ENCODE measurements around the gene CDC42.

The CDC42 gene

DNA sequence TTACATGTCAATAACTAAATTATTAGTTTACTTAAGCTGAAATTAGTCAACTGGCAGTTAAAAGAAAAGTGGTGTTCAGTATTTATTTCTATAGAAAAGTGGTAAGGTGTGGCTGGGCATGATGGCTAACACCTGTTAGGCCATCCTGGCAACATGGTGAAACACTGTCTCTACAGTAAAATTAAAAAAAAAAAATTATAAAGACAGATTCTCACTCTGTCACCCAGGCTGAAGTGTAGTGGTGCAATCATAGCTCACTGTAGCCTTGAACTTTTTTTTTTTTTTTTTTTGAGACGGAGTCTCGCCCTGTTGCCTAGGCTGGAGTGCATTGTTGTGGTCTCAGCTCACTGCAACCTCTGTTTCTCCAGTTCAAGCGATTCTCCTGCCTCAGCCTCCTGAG lies 57.5 kb downstream of the CDC42 start:
- Histone ChIP-seq H3K4me2 (ENCODE audit: low read length) (no peak overlapping the region), H4K20me1 (ENCODE audit: insufficient read depth, low read length) (peaks cover 48% of the 10 kb centered on the region), H3K4me3 (ENCODE audit: low read length) (no peak overlapping the region), H3K9me3 (ENCODE audit: insufficient read depth, low read length) (no peaks in the 10 kb centered on the region), H3K79me2 (ENCODE audit: low read length) (peaks cover 10% of the 10 kb centered on the region), H3K27me3 (ENCODE audit: low read depth, low read length) (no peaks in the 10 kb centered on the region), H3K4me1 (ENCODE audit: low read length) (peaks cover 8% of the 10 kb centered on the region), H2AFZ (ENCODE audit: low read depth, low read length) (no peak overlapping the region), H3K9ac (ENCODE audit: low read length) (no peak overlapping the region), H3K27ac (ENCODE audit: low read length) (no peak overlapping the region), H3K36me3 (replicated peaks; ENCODE audit: low read depth, low read length) (peaks cover 11% of the 10 kb centered on the region)
- no peak for TF ChIP-seq EZH2phosphoT487 (IDR thresholded peaks at IDR 0.05; ENCODE audit: low read depth)
- TF ChIP-seq, protein P1, sequence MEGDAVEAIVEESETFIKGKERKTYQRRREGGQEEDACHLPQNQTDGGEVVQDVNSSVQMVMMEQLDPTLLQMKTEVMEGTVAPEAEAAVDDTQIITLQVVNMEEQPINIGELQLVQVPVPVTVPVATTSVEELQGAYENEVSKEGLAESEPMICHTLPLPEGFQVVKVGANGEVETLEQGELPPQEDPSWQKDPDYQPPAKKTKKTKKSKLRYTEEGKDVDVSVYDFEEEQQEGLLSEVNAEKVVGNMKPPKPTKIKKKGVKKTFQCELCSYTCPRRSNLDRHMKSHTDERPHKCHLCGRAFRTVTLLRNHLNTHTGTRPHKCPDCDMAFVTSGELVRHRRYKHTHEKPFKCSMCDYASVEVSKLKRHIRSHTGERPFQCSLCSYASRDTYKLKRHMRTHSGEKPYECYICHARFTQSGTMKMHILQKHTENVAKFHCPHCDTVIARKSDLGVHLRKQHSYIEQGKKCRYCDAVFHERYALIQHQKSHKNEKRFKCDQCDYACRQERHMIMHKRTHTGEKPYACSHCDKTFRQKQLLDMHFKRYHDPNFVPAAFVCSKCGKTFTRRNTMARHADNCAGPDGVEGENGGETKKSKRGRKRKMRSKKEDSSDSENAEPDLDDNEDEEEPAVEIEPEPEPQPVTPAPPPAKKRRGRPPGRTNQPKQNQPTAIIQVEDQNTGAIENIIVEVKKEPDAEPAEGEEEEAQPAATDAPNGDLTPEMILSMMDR (IDR thresholded peaks at IDR 0.05; ENCODE audit: low read depth, low read length), result no peak

- H3K9me3 ChIP-seq (ENCODE audit: insufficient read depth, low read length), result no peaks in the 10 kb centered on the region
- TF ChIP-seq, protein P1 (IDR thresholded peaks at IDR 0.05; ENCODE audit: low read depth, low read length), result no peak
- TF ChIP-seq EZH2phosphoT487 (IDR thresholded peaks at IDR 0.05; ENCODE audit: low read depth), result no peak
- H3K4me1 ChIP-seq (ENCODE audit: low read length), result peaks cover 19% of the 10 kb centered on the region
- peaks cover 8% of the 10 kb centered on the region for H3K36me3 ChIP-seq (replicated peaks; ENCODE audit: low read depth, low read length)
- no peak overlapping the region for H3K4me3 ChIP-seq (ENCODE audit: low read length)
- H4K20me1 ChIP-seq (ENCODE audit: insufficient read depth, low read length), result peaks cover 49% of the 10 kb centered on the region
- no peak overlapping the region for H3K27ac ChIP-seq (ENCODE audit: low read length)
- no peak overlapping the region for H2AFZ ChIP-seq (ENCODE audit: low read depth, low read length)
- no peaks in the 10 kb centered on the region for H3K27me3 ChIP-seq (ENCODE audit: low read depth, low read length)
- no peak overlapping the region for H3K4me2 ChIP-seq (ENCODE audit: low read length)
- peaks cover 8% of the 10 kb centered on the region for H3K79me2 ChIP-seq (ENCODE audit: low read length)
- H3K9ac ChIP-seq (ENCODE audit: low read length), result no peak overlapping the region
Observed at GRCh38 chr1:22111115-22111514, 58.6 kb downstream of the CDC42 start.

DNA sequence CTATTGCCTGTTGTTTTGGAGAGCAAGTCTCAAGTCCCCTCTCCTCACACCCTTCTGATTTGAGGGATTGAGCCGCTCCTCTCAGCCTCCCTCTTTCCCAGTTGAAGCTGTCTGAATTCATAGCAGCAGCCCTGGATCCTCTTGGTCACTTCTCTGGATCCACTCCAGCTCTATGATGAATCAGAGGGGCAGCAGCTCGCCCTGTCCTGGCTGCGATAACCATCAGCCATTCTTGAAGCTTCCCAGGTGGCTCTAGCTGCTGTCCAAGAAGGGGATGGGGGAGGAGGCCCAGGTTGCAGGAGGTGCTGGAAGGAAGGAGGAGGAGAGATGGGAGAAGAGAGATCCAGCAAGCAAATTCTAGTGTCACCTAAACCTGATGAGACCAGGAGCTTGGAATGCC lies 59.1 kb downstream of the CDC42 start:
- Histone ChIP-seq H3K27ac (ENCODE audit: low read length) (no peak overlapping the region), H2AFZ (ENCODE audit: low read depth, low read length) (no peak overlapping the region), H3K4me1 (ENCODE audit: low read length) (peaks cover 24% of the 10 kb centered on the region), H3K79me2 (ENCODE audit: low read length) (peaks cover 5% of the 10 kb centered on the region), H3K9me3 (ENCODE audit: insufficient read depth, low read length) (no peaks in the 10 kb centered on the region), H3K36me3 (replicated peaks; ENCODE audit: low read depth, low read length) (peaks cover 8% of the 10 kb centered on the region), H3K4me2 (ENCODE audit: low read length) (no peak overlapping the region), H3K27me3 (ENCODE audit: low read depth, low read length) (no peaks in the 10 kb centered on the region), H3K9ac (ENCODE audit: low read length) (no peak overlapping the region), H4K20me1 (ENCODE audit: insufficient read depth, low read length) (peaks cover 49% of the 10 kb centered on the region), H3K4me3 (ENCODE audit: low read length) (no peak overlapping the region)
- TF ChIP-seq EZH2phosphoT487 (IDR thresholded peaks at IDR 0.05; ENCODE audit: low read depth), result no peak
- TF ChIP-seq, protein P1 (IDR thresholded peaks at IDR 0.05; ENCODE audit: low read depth, low read length), result no peak

DNA sequence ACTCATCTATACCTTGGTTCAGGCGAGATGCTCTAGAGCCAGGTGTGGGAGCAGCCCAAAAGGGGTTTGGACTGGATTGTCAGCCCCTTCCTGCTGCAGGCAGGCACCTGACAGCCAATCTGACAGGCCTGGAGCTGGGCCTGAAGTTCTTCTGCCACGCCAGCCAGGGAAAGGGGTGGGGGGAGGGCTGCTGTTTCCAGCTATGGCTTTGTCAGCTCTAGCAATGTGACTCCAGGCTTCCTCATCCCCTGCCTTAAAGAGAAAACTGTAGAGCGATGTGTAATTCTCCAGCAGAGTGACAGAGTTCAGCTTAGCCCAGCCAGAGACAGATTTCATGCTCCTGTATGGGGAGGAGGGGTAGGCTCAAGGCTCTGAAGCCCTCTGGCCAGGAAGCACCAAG lies 60.0 kb downstream of the CDC42 start:
- H3K27ac ChIP-seq (ENCODE audit: low read length), result no peak overlapping the region
- H3K36me3 ChIP-seq (replicated peaks; ENCODE audit: low read depth, low read length), result peaks cover 3% of the 10 kb centered on the region
- H3K4me2 ChIP-seq (ENCODE audit: low read length), result no peak overlapping the region
- no peaks in the 10 kb centered on the region for H3K9me3 ChIP-seq (ENCODE audit: insufficient read depth, low read length)
- H3K4me3 ChIP-seq (ENCODE audit: low read length), result no peak overlapping the region
- no peak for TF ChIP-seq EZH2phosphoT487 (IDR thresholded peaks at IDR 0.05; ENCODE audit: low read depth)
- TF ChIP-seq, protein P1 (IDR thresholded peaks at IDR 0.05; ENCODE audit: low read depth, low read length), result no peak
- no peaks in the 10 kb centered on the region for H3K79me2 ChIP-seq (ENCODE audit: low read length)
- no peaks in the 10 kb centered on the region for H3K27me3 ChIP-seq (ENCODE audit: low read depth, low read length)
- H2AFZ ChIP-seq (ENCODE audit: low read depth, low read length), result no peak overlapping the region
- peaks cover 32% of the 10 kb centered on the region for H3K4me1 ChIP-seq (ENCODE audit: low read length)
- H4K20me1 ChIP-seq (ENCODE audit: insufficient read depth, low read length), result peaks cover 50% of the 10 kb centered on the region
- H3K9ac ChIP-seq (ENCODE audit: low read length), result no peak overlapping the region

All from OCI-LY3 (cell line).